Motor neuron (in vitro differentiated cells): ENCODE results near the gene DSC3. TPM values are rescaled to one million over a fixed set of nuclear protein-coding genes. Genes with fewer than 3 reads are reported as not detected.
A peak's percentile ranks its signal among the peaks of the same experiment; 100 is the strongest.
"Not testable (repeated sequence)": the region's sequence is repeated elsewhere in the genome, so short reads cannot be mapped to it uniquely, and the experiment has no call there.

ENCODE experiments used
- ATAC-seq, 8 experiments: fragments of 200-7000 bp; cut with Tn5 transposase; replicated peaks in 6 of 8; 2 replicates each; pipeline ENCODE4 v1.8.0; 2021; ENCODE audit warnings: mild to moderate bottlenecking in 8 of 8, moderate library complexity in 8 of 8
- H3K27ac ChIP-seq, 2 donors: fragments of 250-450 bp; sonication (Bioruptor Pico); 2 replicates each; pipeline ENCODE4 v1.9.0; 2021; ENCODE audit warnings: antibody characterized with exemption in 2 of 2, mild to moderate bottlenecking in 2 of 2, moderate library complexity in 1 of 2
- H3K4me1 ChIP-seq, 2 donors: fragments of 250-450 bp; sonication (Bioruptor Pico); replicated peaks in 1 of 2; 2 replicates each; pipeline ENCODE4 v1.6.1; 2021; ENCODE audit warnings: antibody characterized with exemption in 2 of 2, mild to moderate bottlenecking in 2 of 2, moderate library complexity in 1 of 2
- H3K4me3 ChIP-seq, 5 donors: fragments of 250-450 bp; sonication (Bioruptor Pico); 2 replicates each; pipeline ENCODE4 v1.9.0; 2021; ENCODE audit warnings: antibody characterized with exemption in 5 of 5, mild to moderate bottlenecking in 5 of 5, moderate library complexity in 4 of 5
- WGBS, 10 experiments: fragments of 450-650 bp; shearing (Covaris generic); methylation state at CpG; one replicate each; pipeline ENCODE4 v1.0.0; 2022; 5-methylcytosine and 5-hydroxymethylcytosine counted together
- in situ Hi-C, 9 experiments: fragments of 400-800 bp; cut with MboI; loops; one replicate each; pipeline ENCODE4 v1.15.0; 2021; ENCODE audit warnings: low sequenced_read_pairs in 9 of 9, low pct_unique_long_range_greater_than_20kb in 2 of 9; ENCODE audit not compliant: unreplicated experiment in 9 of 9
- total RNA-seq, 8 experiments: library from RNA; unstranded; fragments of 300-600 nt; gene quantifications; 2 replicates each; pipeline versions ENCODE4 v1.2.3 to v1.2.4, GENCODE V29; 2022

Gene DSC3
- total RNA-seq, 8 experiments from 2014 or later = 0.20 to 4.6 (median 3.1) TPM; not detected in 1

GRCh38 chr18:30987467-30988241, 54.9 kb downstream of the DSC3 start:
- H3K4me1 ChIP-seq = no peaks in the 10 kb centered on the region
- in situ Hi-C loops = no loop called here

DNA sequence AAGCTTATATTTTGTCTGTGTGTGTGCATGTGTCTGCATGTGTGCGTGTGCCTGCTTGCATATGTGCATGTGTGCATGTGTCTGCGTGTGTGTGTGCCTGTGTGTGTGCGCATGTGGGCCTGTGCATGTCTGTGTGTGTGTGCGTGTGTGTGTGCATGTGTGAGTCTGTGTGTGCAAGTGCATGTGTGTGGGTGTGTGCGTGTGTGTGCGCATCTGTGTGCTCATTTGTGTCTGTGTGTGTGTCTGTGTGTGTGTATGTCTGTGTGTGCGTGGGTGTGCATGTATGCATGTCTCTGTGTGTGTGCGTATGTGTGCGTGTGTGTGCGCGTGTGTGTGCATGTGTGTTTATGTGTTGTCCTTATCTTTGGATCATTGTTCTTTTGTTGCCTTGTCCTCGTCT, 56.8 kb downstream of the DSC3 start:
- in situ Hi-C loops = no loop called here
- Histone ChIP-seq H3K27ac (no peak overlapping the region), H3K4me3 (no peak overlapping the region), H3K4me1 (no peaks in the 10 kb centered on the region)
- 18 to 100% (median 92%) methylated on average over 2 to 10 of the region's 12 CpGs; no CpG with 5 or more reads in 2 of the 10 experiments for WGBS, 10 experiments
- no peak for ATAC-seq

More at GRCh38 chr18:30987467-30988241, 54.9 kb downstream of the DSC3 start:
- WGBS, 10 experiments = 0 to 95% (median 19%) methylated on average over 2 to 4 of the region's 4 CpGs; no CpG with 5 or more reads in 3 of the 10 experiments
- no peak overlapping the region for H3K4me3 ChIP-seq
- no peak overlapping the region for H3K27ac ChIP-seq
- ATAC-seq = peak in 3 of 8 experiments; percentile 74 to 99 (median 99)

DNA sequence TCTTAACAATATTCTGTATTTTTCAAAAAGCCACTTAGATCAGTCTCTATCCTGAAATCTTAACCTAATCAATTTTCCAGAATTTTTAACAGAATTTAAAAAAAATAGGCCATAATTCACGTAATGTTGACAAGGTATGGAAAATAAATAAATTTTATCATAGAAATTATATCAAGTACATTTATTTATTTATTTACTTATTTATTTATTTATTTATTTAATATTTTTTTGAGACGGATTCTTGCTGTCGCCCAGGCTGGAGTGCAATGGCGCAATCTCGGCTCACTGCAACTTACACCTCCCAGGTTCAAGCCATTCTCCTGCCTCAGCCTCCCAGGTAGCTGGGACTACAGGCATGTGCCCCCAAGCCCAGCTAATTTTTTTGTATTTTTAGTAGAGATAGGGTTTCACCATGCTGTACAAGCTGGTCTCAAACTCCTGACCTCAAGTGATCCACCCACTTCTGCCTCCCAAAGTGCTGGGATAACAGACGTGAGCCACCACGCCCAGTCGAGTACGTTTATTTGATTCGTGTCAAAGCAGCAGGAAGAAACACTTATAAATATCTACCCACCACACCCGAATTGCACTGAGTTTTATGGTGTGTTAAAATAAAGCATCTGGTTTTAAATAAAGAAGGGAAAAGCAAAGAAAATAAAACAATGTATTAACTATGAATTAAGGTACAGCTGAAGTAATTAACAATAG, 60.1 kb downstream of the DSC3 start:
- H3K4me1 ChIP-seq = no peaks in the 10 kb centered on the region
- no peak overlapping the region for H3K4me3 ChIP-seq
- 14 to 100% (median 92%) methylated on average over 1 to 9 of the region's 11 CpGs for WGBS, 10 experiments
- H3K27ac ChIP-seq = no peak overlapping the region
- in situ Hi-C loops = no loop called here
- ATAC-seq = no peak

DNA sequence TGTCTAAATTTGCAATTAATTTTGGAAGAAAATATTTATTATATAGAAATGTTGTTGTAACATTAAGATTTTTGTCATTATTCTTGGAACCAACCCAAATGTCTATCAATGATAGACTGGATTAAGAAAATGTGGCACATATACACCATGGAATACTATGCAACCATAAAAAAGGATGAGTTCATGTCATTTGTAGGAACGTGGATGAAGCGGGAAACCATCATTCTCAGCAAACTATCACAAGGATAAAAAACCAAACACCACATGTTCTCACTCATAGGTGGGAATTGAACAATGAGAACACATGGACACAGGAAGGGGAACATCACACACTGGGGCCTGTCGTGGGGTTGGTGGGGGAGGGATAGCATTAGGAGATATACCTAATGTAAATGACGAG, 64.5 kb downstream of the DSC3 start:
- ATAC-seq, H3K4me3 ChIP-seq, in situ Hi-C loops, H3K4me1 ChIP-seq, H3K27ac ChIP-seq: not testable (repeated sequence)
- WGBS, 10 experiments = 0 to 100% (median 77%) methylated on average over 1 to 4 of the region's 4 CpGs

DNA sequence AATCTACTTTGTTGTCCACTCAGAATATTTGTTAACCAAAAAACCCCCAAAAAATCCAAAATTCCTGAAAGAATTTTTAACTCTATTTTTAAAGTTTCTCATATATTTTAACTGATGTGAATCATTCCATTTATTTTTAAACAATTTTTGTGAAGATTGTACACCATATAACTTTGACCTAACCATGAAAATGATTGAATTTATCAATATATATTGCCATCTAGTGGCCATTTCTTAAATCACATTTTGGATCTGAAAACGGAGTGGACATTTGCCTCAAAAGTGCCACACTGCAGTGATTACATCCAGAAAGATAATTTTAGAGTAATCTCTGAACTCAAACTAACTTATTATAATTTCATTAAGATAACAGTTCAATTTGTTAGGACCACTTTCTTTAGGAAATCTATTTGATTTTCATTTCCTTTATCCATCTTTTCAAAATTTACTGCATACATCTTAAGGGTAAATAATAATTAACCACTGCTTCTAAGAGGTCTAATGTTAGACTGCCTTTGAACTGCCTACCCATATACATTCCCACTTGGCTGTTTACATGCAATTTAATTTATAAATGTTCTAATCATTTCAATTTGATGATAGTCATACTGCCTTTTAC, 71.1 kb downstream of the DSC3 start:
- peak in 2 of 8 experiments; percentile 40 to 55 for ATAC-seq
- WGBS, 10 experiments = 0 to 17% (median 0%) methylated on average over 1 of the region's 1 CpG; no CpG with 5 or more reads in 2 of the 10 experiments
- Histone ChIP-seq H3K4me1 (peaks cover 0 to 14% of the 10 kb centered on the region in 2 donors), H3K27ac (no peak overlapping the region), H3K4me3 (no peak overlapping the region)
- in situ Hi-C loops = no loop called here

GRCh38 chr18:30970196-30970816, 72.2 kb downstream of the DSC3 start:
- no peak overlapping the region for H3K27ac ChIP-seq
- 3 to 67% (median 46%) methylated on average over 3 to 7 of the region's 7 CpGs for WGBS, 10 experiments
- peak in 6 of 8 experiments; percentile 26 to 64 (median 41) for ATAC-seq
- in situ Hi-C loops = no loop called here
- peaks cover 0 to 14% of the 10 kb centered on the region in 2 donors for H3K4me1 ChIP-seq
- no peak overlapping the region for H3K4me3 ChIP-seq

GRCh38 chr18:30969670-30970170, 72.8 kb downstream of the DSC3 start:
- 41 to 90% (median 67%) methylated on average over 1 to 4 of the region's 4 CpGs; no CpG with 5 or more reads in 1 of the 10 experiments for WGBS, 10 experiments
- Histone ChIP-seq H3K4me3 (no peak overlapping the region), H3K27ac (no peak overlapping the region), H3K4me1 (peaks cover 0 to 14% of the 10 kb centered on the region in 2 donors)
- in situ Hi-C loops = no loop called here
- ATAC-seq = peak in 5 of 8 experiments; percentile 2 to 56 (median 32)

DNA sequence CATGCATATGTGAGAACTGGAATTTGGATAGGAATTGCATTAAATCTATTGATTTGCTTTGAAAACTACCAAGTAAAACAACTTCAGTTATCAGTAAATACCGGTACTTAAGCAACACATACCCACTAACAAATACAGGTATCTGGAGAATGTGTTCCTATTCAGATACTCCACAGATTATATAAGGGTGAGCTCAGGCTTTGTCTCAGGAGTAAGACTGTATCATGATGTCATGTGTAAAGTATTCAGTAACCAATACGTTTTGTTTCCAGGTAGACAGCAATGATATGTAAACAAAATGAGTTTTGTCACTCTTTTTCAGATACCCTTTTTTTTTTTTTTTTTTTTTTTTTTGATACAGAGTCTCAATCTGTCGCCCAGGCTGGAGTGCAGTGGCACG, 74.8 kb downstream of the DSC3 start:
- 0 to 94% (median 40%) methylated on average over 1 to 4 of the region's 4 CpGs; no CpG with 5 or more reads in 1 of the 10 experiments for WGBS, 10 experiments
- ATAC-seq = no peak
- peaks cover 0 to 14% of the 10 kb centered on the region in 2 donors for H3K4me1 ChIP-seq
- in situ Hi-C loops = no loop called here
- H3K4me3 ChIP-seq = no peak overlapping the region
- H3K27ac ChIP-seq = no peak overlapping the region

DNA sequence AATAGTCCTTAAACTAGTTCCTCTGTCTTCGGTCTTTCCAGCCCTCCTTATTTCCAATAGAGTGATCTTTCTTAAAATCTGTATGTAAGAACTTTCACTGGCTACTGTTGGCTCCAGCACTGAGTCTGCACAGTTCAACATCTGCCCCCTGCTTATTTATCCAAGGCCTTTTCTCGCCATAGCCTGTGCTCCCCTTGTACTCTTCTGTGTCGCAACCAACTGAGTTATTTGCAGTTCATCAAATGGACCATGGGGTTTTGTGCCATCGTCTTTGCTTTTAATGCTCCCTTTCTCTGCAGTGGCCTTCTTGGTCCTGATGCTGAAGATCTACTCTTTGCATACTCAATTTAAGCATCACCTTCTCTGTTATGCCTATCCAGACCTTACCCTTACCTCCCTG, 77.3 kb downstream of the DSC3 start:
- 11 to 100% (median 86%) methylated on average over 1 to 4 of the region's 4 CpGs for WGBS, 10 experiments
- H3K4me1 ChIP-seq = peaks cover 0 to 10% of the 10 kb centered on the region in 2 donors
- in situ Hi-C loops = no loop called here
- no peak overlapping the region for H3K4me3 ChIP-seq
- H3K27ac ChIP-seq = no peak overlapping the region
- no peak for ATAC-seq

DNA sequence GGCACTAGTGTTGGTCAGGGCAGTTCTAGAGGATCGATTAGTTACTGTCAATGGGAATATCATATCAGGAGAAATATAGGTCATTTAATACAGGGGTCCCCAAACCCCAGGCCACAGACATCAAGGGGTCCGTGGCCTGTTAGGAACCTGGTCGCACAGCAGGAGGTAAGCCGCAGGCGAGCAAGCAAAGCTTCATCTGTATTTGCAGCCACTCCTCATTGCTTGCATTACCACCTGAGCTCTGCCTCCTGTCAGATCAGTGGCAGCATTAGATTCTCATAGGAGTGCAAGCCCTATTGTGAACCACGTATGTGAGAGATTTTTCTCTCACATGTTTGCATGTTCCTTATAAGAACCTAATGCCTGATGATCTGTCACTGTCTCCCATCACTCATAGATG, 81.9 kb downstream of the DSC3 start:
- Histone ChIP-seq H3K4me1 (no peaks in the 10 kb centered on the region), H3K27ac (no peak overlapping the region), H3K4me3 (no peak overlapping the region)
- in situ Hi-C loops = no loop called here
- 44 to 100% (median 90%) methylated on average over 1 to 6 of the region's 6 CpGs; no CpG with 5 or more reads in 4 of the 10 experiments for WGBS, 10 experiments
- no peak for ATAC-seq

- ATAC-seq = no peak
- 0 to 90% (median 44%) methylated on average over 1 to 2 of the region's 2 CpGs; no CpG with 5 or more reads in 2 of the 10 experiments for WGBS, 10 experiments
Observed at GRCh38 chr18:30957066-30957465, 85.5 kb downstream of the DSC3 start.

DNA sequence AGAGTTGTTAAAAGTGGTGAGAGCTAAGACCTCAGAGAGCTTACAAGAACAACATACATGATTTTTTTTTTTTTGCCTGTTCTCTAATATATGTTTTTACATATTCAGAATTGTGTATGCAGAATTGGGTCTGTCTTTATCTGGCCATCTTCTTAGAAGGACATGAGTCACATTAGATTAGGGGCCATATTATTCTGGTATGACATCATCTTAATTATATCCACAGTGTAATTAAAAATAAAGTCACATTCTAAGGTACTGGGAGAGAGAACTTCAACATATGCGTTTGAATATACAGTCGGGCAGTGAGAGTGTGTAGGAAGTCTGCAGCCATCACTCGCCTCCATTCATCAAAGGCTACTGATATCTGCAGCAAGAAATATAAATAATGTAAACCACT, 88.3 kb downstream of the DSC3 start:
- in situ Hi-C loops = no loop called here
- no peak overlapping the region for H3K27ac ChIP-seq
- 0 to 100% (median 83%) methylated on average over 2 to 3 of the region's 3 CpGs; no CpG with 5 or more reads in 1 of the 10 experiments for WGBS, 10 experiments
- H3K4me1 ChIP-seq = no peaks in the 10 kb centered on the region
- H3K4me3 ChIP-seq = no peak overlapping the region
- no peak for ATAC-seq

More at GRCh38 chr18:30957066-30957465, 85.5 kb downstream of the DSC3 start:
- H3K4me1 ChIP-seq = no peaks in the 10 kb centered on the region
- no peak overlapping the region for H3K27ac ChIP-seq
- in situ Hi-C loops = no loop called here
- H3K4me3 ChIP-seq = no peak overlapping the region
